Pancreas (tissue), 10 donors: Measurements from ENCODE around the gene SLC36A3. TPM values are rescaled to one million over a fixed set of nuclear protein-coding genes. Genes with fewer than 3 reads are reported as not detected.

Experiments
- ATAC-seq, 4 donors: fragments of 200-7000 bp; cut with Tn5 transposase; one replicate each; pipeline versions ENCODE4 v1.8.0 to v1.9.1; 2020; ENCODE audit warnings: mild to moderate bottlenecking in 4 of 4, moderate library complexity in 4 of 4
- DNase-seq, 6 donors: peaks; one replicate each; pipeline ENCODE4 v3.0.0-alpha.2; 2020
- FAIRE-seq: peaks from 2 replicates; lab custom pipeline; 2012; peaks lifted over from hg19 to GRCh38; lab: Jason Lieb, UNC
- H3K27ac ChIP-seq, 4 donors: fragments of 200-600 bp; sonication (generic); 1 replicate in 3 of 4; 2 replicates in 1 of 4; pipeline versions ENCODE4 v1.5.0 to v1.8.0; 2020
- H3K27me3 ChIP-seq, 4 donors: fragments of 200-600 bp; one replicate each; pipeline ENCODE4 v1.8.0; 2021
- H3K36me3 ChIP-seq, 3 donors: fragments of 200-600 bp; sonication (generic) in 1 of 3; one replicate each; pipeline versions ENCODE4 v1.5.0 to v1.8.0; 2020 to 2021
- H3K4me1 ChIP-seq, 3 donors: fragments of 200-600 bp; one replicate each; pipeline ENCODE4 v1.8.0; 2021
- H3K4me3 ChIP-seq, 4 donors: fragments of 200-600 bp; sonication (generic) in 2 of 4; one replicate each; pipeline versions ENCODE4 v1.5.0 to v1.8.0; 2020 to 2021
- H3K9me3 ChIP-seq, 4 donors: fragments of 200-600 bp; one replicate each; pipeline ENCODE4 v1.8.0; 2021
- WGBS, 2 donors: extraction: QIAGEN DNeasy Blood & Tissue Kit; methylation state at CpG; one replicate each; pipeline ENCODE4 v1.1.7; 2013; 5-methylcytosine and 5-hydroxymethylcytosine counted together
- intact Hi-C, 3 donors: fragments of 100-400 bp; cut with DNase I; formaldehyde crosslinking; loops; one replicate each; pipeline versions ENCODE4 v1.11.1 to v1.14.2; 2022
- polyA plus RNA-seq, 2 donors: library from polyadenylated mRNA; stranded (reverse); fragments of 200-250 nt; gene quantifications; one replicate each; pipeline ENCODE4 v1.2.3, GENCODE V29; 2013
- total RNA-seq, 6 donors: library from RNA; stranded (reverse); fragmentation: NEBNext Ultra II Directional in 4 of 6; extraction: Animal tissue kit (Norgen Biotek cat#: 25700) in 4 of 6; gene quantifications; one replicate each; pipeline versions ENCODE4 v1.2.1 to v1.2.4, GENCODE V29; 2021 to 2023
- TF ChIP-seq, protein P1 (sequence below), 4 donors: fragments of 200-600 bp; sonication (generic) in 3 of 4; IDR thresholded peaks; one replicate each; pipeline versions ENCODE4 v1.5.0 to v1.8.0; 2021; ENCODE audit warnings: antibody characterized with exemption in 4 of 4
- donor health status: healthy with polysubstance abuse.
- donor health status: DM: no; HTN: no; CAD: no; lungs with moderate emphysema.
- donor health status: DM: no; HTN: no; CAD: no.
- donor health status: control.
- donor health status: control.
- donor health status: Bipolar disorder and iron deficiency.
- donor health status: DM: yes; HTN: yes; CAD: no.
- donor health status: DM: no; HTN: no; CAD: no.
- donor health status: DM: no; HTN: no; CAD: no.
- donor health status: DM: yes; HTN: yes; CAD: no.

SLC36A3 gene
- total and polyA plus RNA-seq, 8 donors, result not detected

DNA sequence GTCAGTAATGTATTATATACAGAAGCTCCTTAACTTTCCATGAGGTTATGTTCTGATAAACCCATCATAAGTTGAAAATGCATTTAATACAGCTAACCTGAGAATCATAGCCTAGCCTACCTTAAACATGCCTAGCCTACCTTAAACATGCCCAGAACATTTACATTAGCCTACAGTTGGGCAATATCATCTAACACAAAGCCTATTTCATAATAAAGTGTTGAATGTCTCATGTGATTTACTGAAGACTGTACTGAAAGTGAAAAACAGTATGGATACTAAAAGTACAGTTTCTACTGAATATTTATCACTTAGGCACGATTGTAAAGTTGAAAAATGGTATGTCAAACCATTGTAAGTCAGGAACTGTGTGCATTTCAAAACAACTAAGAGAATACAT lies 49.0 kb downstream of the SLC36A3 start:
- no peak overlapping the region for H3K4me3 ChIP-seq
- H3K36me3 ChIP-seq, result no peaks in the 10 kb centered on the region
- H3K27ac ChIP-seq, result no peak overlapping the region
- peaks cover 0 to 8% (median 7%) of the 10 kb centered on the region in 3 donors for H3K4me1 ChIP-seq
- TF ChIP-seq, protein P1, sequence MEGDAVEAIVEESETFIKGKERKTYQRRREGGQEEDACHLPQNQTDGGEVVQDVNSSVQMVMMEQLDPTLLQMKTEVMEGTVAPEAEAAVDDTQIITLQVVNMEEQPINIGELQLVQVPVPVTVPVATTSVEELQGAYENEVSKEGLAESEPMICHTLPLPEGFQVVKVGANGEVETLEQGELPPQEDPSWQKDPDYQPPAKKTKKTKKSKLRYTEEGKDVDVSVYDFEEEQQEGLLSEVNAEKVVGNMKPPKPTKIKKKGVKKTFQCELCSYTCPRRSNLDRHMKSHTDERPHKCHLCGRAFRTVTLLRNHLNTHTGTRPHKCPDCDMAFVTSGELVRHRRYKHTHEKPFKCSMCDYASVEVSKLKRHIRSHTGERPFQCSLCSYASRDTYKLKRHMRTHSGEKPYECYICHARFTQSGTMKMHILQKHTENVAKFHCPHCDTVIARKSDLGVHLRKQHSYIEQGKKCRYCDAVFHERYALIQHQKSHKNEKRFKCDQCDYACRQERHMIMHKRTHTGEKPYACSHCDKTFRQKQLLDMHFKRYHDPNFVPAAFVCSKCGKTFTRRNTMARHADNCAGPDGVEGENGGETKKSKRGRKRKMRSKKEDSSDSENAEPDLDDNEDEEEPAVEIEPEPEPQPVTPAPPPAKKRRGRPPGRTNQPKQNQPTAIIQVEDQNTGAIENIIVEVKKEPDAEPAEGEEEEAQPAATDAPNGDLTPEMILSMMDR (IDR thresholded peaks at IDR 0.05), result no peak
- ATAC-seq (no peak), FAIRE-seq (no peak), DNase-seq (no peak)
- intact Hi-C loops, result no loop called here
- WGBS, 2 donors, result 42 to 55% methylated on average over 1 of the region's 1 CpG
- H3K9me3 ChIP-seq, result no peaks in the 10 kb centered on the region
- H3K27me3 ChIP-seq, result no peaks in the 10 kb centered on the region

DNA sequence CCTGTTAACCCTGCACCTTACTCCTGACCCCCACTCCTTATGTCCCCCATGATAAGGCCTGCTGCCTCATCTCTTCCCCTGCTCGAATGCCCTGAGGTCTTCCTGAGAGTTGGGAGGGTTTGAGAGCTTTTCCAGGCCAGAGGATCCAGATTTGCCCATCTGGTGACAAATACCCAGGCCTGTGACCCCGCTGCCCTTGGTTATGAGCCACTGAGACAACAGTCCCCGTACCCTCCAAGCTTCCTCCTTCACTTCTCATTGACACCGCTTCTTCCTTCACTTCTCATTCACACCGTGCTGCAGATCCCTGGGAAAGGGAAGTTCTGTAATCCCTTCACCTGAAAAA lies 50.0 kb downstream of the SLC36A3 start:
- H3K27me3 ChIP-seq, result no peaks in the 10 kb centered on the region
- no peak for FAIRE-seq
- H3K4me3 ChIP-seq, result peak overlapping the region; percentile 51 to 79 (median 63)
- TF ChIP-seq, protein P1 (IDR thresholded peaks at IDR 0.05), result no peak
- no peak for DNase-seq
- H3K36me3 ChIP-seq, result no peaks in the 10 kb centered on the region
- WGBS, 2 donors, result 13 to 16% methylated on average over 5 of the region's 5 CpGs
- H3K27ac ChIP-seq, result peak overlapping the region in 3 of 4 donors; percentile 23 to 72 (median 42)
- ATAC-seq, result peak in 1 of 4 donors; percentile 3
- intact Hi-C loops, result no loop called here
- peaks cover 0 to 8% (median 7%) of the 10 kb centered on the region in 3 donors for H3K4me1 ChIP-seq
- H3K9me3 ChIP-seq, result no peaks in the 10 kb centered on the region

DNA sequence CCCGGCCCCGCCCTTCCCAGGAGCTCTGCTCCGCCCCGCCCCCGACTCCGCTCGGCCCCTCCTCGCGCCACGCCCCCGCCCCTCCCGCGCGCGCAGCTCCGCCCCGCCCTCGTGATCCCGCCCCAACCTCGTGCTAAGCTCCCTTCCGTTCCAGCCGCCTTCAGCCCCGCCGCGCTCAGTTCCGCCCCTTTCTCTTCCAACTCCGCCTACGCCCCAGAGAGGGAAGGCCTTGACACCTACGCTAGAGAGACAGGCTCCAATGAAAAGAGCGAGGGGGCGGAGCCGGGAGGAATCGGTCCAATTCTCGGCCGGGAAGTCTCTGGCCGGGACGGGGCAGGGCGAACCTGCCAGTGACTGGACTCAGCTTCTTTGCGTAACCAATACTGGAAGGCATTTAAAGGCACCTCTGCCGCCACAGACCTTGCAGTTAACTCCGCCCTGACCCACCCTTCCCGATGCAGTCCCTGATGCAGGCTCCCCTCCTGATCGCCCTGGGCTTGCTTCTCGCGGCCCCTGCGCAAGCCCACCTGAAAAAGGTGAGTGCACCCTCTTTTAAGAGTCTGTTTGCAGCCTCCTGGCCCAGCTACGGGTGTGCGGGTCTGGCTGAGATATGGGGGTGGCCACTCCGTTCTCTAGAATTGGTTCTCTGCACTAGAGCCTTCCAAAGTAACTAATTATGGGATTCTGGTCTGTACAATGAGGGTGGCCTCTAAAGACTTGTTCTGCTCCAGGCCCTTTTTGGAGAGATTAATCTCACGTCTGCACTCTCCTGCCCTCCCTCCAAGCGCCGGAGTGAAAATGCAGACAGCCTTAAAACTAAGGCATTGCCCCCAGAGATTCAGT lies 50.6 kb downstream of the SLC36A3 start, which contains the start of gene GM2A:
Gene GM2A (plus strand): TSS at position 424 of the 843 bp plus-strand sequence. CDS start 32 bp downstream, at position 456.
- 0 to 1% methylated on average over 33 to 52 of the region's 52 CpGs for WGBS, 2 donors
- peak; percentile 89 for FAIRE-seq
- TF ChIP-seq, protein P1 (IDR thresholded peaks at IDR 0.05), result no peak

DNA sequence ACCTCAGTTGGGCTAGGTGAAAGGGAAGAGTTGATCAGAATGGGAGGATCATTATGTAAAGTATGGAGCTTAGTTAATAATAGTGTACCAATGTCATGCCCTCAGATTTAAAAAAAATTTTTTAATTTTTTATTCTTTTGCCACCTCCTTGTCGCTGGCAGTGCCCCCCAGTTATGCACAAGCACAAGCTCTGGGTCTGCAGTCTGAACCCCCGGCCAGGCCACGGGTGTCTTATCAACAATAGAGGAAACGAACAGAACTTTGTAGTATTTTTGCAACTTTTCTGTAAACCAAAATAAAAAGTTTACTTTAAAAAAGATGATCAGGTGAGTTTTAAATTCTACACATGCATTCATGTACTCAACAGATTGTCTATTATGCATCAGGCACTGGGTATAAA lies 51.9 kb downstream of the SLC36A3 start:
- Histone ChIP-seq H3K36me3 (no peaks in the 10 kb centered on the region), H3K9me3 (no peaks in the 10 kb centered on the region), H3K27me3 (no peaks in the 10 kb centered on the region), H3K27ac (no peak overlapping the region), H3K4me1 (peaks cover 0 to 8% (median 7%) of the 10 kb centered on the region in 3 donors), H3K4me3 (peak overlapping the region in 1 of 4 donors; percentile 50)
- FAIRE-seq (no peak), DNase-seq (no peak), ATAC-seq (no peak)
- 94% methylated on average over 4 of the region's 4 CpGs for WGBS, 2 donors
- TF ChIP-seq, protein P1 (IDR thresholded peaks at IDR 0.05), result no peak
- intact Hi-C loops, result no loop called here

More for the DNA sequence above, 50.6 kb downstream of the SLC36A3 start, which contains the start of gene GM2A:
- H3K9me3 ChIP-seq, result no peaks in the 10 kb centered on the region
- no peaks in the 10 kb centered on the region for H3K27me3 ChIP-seq
- no peaks in the 10 kb centered on the region for H3K36me3 ChIP-seq
- peaks cover 0 to 8% (median 7%) of the 10 kb centered on the region in 3 donors for H3K4me1 ChIP-seq
- ATAC-seq (peak; percentile 89 to 97 (median 96)), DNase-seq (peak; percentile 98 to 100 (median 100))
- intact Hi-C loops, result no loop called here
- H3K27ac ChIP-seq, result peak within 1 kb of the TSS in 3 of 4 donors; percentile 23 to 72 (median 46)
- peak within 1 kb of the TSS; percentile 51 to 79 (median 63) for H3K4me3 ChIP-seq
